GM21723 (cell line): Measurements from ENCODE around the gene PRR35.

Experiments
- ATAC-seq: cut with Tn5 transposase; IDR thresholded peaks from one replicate; pipeline ENCODE4 v1.9.1; 2021; ENCODE audit warnings: mild to moderate bottlenecking, moderate library complexity; ENCODE audit not compliant: unreplicated experiment

PRR35 gene

DNA sequence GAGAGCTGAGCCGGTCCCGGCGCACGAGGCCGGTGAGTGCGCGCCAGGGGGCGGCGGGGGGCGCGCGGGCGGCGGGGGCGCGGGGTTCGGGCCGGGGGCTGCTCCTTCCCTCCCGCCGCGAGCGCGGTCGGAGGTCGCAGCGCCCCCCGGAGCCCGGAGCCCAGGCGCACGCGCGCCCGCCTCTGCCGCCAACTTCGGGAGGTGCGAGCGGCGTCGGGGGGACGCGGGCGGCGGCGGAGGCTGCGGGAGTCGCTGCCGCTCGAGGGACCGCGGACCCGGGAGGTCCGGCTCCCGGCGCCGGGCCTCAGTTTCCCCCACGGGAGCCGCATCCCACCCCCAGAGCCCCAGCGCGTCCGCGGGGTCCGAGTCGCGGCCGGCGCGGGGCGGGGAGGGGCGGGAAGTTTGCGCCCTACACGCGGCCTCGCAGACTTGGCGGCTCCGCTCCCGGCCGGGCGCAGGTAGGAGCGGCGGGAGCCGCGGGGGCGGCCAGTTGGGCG is at the start of gene PRR35:
PRR35 (plus strand) TSS at position 191 of the 497 bp plus-strand sequence. CDS start 2,901 bp downstream, outside the sequence.
- ATAC-seq, result no peak

DNA sequence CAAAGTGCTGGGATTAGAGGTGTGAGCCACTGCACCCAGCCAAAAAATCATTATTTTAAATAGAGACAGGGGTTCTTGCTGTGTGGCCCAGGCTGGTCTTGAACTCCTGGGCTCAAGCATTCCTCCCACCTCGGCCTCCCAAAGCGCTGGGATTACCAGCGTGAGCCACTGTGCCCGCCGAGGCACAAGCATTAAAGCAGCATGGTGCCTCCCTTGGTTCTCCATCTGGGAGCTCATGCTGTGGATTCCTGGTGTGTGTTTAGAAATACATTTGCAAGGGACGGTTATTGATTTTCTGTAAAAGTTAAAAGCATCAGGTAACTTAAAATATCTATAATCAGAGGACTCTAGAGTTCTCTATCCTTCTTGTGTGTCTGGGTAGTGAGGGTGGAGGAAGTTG is 47.4 kb upstream of the PRR35 start:
- no peak for ATAC-seq

DNA sequence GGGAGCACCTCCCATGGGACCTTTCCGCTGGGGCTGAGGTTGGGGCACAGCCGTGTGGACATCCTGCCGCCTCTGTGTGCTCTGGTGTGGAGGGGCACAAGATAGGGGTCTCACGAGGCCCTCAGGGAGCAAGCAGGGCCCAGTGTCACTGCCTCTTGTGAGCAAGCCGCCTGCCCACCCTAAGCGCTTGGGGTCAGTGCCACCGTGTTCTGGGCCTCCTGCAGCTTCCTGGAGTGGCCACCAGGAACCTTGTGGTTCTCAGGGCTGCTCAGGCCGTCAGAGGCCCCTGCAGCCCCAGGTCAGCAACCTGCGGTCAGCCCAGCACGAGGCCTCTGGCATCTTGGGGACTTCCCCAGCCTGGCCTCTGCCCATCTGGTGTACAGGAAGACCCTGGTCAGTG is 46.2 kb upstream of the PRR35 start:
- no peak for ATAC-seq

DNA sequence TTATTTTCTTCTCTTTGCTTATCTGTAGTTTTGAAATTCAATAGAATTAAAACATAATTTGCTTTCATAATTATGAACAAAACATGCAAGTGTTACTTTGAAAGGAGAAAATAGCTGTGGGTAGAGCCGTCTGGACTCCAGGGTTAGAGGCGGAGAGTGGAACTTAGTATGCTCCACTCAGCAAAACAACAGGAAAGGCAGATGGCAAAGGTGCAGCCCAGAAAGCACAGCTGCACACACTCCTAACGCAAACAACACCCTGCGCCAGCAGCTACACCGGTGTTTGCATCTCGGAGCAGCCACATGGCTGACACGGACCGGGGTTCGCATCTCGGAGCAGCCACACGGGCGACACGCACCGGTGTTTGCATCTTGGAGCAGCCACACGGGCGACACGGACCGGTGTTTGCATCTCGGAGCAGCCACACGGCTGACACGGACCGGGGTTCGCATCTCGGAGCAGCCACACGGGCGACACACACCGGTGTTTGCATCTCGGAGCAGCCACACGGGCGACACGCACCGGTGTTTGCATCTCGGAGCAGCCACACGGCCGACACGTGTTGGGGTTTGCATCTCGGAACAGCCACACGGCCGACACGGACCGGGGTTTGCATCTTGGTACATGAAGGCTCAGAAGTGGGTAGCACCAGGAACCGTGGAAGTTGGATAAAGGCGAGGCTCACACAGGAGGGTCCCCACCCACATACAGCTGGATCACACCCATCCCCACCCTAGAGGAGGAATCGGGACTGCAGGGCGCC is 44.8 kb upstream of the PRR35 start:
- no peak for ATAC-seq

DNA sequence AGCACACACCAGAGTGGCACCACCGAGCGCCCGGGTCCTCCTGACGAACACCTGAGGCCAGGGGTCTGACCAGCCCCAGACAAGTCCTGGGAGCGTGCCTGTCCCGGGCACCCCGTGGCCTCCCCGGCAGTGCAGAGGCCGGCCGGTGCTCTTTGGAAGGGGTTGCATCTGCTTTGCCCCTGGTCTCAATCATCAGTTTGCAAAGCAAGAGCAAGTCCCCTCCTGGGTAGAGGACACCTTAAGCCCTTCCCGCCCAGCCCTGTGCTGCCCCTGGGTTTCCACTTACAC is 44.3 kb upstream of the PRR35 start:
- ATAC-seq, result no peak

DNA sequence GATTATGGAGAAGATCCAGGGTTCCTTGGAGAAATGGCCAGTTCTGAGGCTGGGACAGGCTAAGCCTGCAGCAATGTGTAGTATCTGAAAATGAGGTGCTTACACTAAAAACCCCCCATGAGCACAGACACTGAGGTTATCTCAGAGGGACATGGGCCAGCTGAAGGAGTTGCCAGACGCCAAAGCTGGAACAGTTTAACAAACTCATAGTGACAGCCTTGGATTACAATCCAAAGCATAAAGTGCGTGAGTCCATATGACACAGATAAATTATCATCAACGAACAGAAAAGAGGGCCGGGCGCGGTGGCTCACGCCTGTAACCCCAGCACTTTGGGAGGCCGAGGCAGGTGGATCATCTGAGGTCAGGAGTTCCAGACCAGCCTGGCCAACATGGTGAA is 43.9 kb upstream of the PRR35 start:
- no peak for ATAC-seq

DNA sequence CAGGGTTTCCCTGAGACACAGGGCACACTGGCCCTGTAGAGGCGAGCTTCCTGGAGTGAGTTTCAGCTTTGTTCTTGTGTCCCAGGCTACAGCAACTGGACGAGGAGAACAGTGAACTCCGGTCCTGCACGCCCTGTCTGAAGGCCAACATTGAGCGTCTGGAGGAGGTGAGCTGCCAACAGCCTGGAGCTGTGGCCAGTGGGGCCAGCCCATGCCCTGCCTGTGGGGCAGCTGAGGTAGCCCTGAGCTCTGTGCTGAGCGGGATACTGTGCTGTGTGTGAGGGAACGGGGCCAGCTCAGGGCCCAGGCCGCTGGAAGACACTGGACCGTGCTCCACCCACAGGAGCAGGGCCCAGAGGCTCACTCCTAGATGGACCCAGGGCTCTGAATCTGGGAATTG is 41.3 kb upstream of the PRR35 start:
- ATAC-seq, result no peak

DNA sequence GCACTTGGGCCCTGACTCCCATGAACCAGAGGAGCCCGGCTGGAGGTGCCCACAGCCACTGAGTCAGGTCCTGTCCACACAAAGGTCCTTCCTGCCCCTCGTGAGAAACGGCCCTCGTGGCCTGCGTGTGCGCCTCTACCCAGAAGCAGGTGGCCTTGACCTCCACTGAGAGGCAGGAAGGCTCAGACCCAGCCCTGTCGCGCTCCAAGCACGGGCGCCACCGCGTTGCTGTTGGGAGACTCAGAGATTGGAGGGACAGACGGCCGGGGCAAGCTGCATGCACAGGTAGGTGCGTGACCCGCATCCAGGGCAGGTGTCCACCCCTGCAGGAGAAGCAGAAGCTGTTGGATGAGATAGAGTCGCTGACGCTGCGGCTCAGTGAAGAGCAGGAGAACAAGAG is 40.8 kb upstream of the PRR35 start:
- no peak for ATAC-seq

DNA sequence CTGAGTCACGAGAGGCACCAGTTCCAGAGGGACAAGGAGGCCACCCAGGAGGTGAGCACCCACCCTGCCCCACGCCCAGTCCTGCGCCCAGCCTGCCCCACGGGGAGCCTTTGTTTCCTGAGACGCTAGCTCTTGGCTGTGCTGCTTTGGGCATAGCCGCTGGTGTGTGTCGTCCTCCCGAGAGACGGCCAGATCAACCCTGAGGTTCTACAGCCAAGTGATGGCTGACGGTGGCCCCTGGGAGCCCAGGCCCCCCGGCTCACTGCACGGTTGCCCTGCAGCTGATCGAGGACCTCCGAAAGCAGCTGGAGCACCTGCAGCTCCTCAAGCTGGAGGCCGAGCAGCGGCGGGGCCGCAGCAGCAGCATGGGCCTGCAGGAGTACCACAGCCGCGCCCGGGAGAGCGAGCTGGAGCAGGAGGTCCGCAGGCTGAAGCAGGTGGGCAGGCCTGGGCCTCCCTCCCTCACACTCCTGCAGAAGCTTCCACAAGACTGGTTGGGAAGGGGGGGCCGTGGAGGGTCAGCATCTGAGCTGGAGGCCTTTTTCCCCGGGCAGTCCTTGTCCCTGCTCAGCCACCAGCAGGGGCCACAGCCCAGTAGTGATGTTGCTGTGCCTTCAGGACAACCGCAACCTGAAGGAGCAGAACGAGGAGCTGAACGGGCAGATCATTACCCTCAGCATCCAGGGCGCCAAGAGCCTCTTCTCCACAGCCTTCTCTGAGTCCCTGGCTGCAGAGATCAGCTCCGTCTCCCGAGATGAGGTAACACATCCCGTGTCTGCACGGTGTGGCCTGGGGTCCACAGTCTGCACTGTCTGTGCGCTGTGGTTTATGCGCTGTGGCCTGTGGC is 40.1 kb upstream of the PRR35 start:
- ATAC-seq, result no peak

DNA sequence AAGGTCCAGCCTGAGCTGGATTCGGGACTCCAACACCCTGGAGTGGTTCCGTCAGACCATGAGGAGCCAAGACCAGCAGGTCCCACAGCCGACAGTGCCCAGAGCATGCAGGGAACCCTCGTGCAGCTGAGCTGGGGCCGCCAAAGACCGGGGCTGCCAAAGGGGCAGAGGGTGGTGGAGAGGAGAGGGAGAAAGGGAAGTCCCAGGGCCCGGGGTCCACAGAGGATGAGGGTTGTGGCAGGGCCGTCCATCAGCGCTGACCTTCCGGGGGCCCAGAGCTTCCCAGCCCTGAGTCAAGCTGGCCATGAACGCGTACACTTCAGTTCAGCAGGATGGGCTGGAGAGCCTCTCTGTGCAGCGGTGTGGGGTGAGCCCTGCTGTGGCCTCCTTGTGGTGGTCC is 39.3 kb upstream of the PRR35 start:
- no peak for ATAC-seq

DNA sequence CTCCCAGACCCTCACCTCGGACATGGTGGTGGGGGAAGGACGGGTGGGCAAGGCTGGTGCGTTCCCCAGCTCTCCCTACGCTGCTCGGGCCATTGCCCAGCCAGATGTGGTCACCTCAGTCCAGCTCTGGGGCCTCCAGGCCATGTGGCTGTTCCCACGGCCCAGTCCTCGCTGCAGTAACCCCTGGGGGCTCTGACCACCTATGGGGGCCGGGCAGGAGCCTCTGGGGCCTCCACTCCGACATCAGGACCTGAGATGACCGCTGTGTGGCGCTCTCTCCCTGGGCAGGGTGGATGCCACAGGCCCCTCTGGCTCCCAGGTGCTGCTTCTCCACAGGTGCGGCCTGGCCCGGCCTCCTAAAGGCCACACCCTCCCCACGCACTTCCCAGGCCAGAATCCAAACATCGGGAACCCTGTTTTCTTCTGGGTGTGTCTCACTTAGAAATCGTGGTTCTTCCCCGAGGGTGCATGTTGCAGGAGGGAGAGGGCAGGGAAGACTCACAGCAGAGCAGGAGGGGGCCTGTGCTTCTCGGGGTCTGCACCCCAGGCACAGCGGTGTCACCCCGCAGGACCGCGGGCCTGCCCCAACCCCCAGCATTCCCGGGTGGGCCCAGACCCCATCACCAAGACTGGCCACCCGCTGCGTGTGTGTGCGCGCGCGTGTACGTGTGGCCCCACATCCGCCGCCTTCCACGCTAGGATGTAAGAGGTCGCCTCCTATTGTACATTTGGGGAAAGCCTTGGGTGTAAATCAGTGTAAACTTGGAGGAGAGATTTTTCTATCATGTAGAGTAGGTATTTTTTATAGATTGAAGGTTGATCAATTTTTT is 38.6 kb upstream of the PRR35 start:
- no peak for ATAC-seq

DNA sequence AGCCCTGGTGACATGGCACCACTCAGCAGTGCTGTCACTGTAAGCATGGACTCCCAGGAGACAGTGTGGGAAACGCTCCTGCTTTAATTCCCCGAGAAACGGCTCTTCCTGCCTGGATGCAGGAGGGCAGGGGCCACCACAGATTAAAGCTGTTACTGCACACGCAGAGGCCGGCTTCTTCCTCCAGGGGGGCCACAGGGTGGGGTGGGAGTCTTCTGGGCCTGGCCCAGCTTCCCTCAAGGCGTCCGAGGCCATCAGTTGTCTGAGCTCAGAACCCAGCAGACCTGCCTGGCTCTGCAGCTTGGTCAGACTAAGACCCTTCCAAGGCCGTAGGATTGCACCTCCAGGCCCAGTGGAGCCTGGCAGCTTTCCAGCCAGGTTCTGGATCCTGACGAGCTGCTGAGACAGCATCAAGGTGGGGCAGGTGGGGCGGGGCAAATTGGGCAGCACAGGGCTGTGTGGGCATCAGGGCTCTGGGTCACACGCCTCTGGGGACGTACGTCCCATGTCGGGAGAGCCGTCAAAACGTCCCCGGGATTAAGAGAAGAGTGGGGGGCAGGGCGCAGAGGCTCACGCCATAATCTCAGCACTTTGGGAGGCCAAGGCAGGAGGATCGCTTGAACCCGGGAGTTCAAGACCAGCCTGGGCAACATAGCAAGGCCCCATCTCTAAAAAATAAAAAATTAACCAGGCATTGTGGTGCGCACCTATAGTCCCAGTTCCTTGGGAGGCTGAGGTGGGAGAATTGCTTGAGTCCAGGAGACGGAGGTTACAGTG is 37.7 kb upstream of the PRR35 start:
- ATAC-seq, result no peak

DNA sequence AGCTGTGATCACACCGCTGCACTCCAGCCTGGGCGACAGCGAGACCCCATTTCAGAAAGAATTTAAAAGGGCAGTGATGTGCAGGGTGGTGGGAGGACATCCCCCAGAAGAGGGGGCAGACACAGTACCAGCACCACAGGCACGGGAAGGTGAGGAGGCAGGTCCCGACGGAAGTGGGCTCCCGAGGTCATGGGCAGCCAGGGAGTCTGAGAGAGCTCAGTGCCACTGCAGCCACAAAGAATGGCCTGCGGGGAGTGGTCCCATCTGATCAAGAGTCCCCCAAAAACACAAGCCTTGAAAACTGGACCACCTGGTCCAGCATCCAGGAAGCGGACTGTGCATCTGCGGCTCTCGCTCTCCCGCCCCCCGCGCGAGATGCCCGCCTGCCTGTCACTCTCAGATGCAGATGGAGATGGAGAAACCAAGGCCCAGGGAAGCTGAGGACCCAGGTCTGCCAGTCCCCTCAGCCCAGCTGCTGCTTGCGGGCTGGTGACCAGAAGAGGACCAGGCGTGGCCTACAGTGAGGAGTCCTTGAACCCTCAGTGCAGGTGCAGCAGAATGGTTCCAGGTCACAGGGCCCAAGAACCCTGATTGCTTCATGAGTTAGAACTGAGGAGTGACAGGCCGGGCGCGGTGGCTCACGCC is 37.0 kb upstream of the PRR35 start:
- no peak for ATAC-seq

DNA sequence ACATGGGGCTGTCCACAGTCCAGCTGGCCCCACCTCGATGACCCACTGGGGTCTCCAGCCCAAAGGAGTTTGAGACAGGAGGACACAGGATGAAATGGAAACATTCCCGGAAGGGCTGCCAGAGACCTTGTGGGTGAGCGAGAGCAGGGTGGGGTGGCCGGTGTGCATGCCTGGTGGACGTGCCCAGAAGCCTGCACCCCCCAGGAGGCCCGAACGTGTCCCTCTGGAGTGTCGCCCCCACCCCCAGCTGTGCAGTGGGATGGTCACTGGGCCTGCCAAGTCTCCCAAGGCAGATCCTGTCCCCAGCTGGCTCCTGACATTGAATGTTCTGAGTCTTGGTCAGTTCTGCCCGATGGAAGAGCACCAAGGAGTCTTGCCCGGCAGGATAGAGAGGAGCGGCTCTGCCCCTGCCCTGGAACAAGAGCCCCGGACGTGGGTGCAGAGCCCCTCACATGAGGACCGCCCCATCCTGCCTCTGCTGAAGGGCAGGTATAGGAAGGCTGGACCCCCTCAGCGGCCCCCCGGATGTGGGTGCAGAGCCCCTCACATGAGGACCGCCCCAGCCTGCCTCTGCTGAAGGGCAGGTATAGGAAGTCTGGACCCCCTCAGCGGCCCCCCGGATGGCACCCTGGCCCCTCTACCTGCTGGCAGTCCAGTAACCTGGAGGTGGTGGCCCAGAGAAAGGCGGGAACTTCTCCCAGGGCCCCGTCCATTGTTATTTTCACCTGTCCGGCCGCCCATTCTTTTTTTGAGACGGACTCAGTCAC is 35.7 kb upstream of the PRR35 start:
- no peak for ATAC-seq

DNA sequence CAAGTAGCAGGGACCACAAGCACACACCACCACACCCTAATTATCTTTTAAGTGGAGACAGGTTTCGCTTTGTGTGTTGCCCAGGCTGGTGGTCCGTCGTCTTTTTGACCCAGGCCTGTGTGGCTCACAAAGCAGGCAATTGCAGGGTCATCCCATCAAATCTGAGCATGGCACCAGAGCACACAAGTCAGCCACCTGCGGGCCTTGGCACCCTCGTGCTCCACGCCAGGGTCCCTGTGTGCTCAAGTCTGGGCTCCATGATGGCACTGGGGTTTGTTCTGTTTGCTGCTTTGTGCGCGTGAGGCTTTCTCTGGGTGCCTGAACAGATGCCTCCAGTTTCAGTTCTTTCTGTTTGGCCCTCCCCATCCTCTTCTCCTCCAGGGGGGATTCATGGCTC is 35.1 kb upstream of the PRR35 start:
- ATAC-seq, result no peak

DNA sequence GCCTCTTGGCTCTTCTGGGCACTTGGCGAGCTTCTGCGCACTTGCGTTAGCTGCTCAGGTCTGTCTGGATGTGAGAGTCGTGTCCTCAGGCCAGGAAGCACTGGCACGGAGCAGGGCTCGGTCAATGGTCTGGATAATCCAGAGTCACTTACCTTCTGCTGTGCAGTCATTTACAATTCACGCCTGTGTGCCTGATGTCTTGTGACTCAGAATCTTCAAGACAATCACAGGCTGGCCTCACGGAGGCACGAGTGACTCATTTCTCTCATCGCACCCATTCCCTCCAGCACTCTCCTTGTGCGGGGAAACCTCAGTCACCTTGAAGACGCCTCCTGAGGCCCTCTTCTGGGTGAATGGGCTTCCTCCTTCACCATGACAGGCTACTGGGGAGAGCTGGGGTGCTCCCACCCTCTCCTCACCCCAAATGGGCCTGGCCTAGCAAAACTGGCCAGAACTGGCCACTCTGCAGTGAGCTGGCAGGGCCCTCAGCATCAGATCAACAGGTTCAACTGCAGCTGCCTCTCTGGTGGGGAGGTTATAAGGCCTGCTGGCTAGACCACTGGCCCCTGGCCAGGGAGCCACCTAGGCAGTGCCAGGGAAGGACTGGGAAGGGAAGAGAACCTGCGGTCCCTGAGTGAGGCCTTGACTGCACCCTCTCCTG is 34.5 kb upstream of the PRR35 start:
- ATAC-seq, result no peak

DNA sequence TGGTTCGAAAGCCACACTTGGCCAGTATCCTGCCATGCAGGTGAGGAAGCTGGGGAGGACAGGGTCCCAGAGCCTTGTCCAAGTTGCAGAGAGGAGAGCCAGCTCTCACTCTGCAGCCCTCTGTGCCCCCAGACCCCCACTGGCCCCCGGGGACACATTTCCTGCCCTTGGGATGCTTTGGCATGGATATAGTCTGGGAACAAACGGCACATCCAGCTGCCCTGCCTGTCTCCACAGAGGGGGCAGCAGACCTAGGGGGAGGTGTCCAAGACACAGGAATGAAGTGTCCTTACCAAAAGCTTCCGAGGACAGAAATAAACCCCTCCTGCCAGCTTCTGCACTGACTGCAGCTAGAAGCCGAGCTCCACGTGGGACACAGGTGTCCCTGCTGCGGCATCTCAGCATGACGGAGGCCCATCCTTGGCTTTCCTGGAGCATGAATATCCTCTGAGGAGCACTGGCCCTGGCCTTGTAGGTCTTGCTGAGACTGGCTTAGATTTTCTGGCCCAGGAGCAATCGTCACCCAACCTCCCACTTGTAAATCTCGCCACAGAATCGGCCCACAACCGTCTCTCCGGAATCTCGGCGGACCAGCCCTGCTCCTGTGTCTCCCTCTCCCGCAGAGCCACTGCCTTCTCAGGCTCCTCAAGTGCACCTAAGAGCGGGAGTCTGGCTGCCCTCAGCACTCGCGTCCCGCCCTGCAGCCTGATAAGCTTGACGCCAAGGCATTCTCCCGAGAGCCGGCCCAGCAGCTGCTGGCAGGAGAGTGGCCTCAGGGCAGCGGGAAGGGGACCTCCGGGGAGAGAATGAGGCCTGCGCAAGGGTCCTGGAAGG is 33.8 kb upstream of the PRR35 start:
- ATAC-seq, result no peak
